Measurements from ENCODE around the gene ZNF532. TPM values are rescaled to one million over a fixed set of nuclear protein-coding genes. Genes with fewer than 3 reads are reported as not detected.

Gene ZNF532
- polyA plus RNA-seq, 1 donor (not counting 4 experiments of a cell fraction or from before 2014, with no cell fraction given) = 31.5 TPM

- no peak for DNase-seq (ENCODE audit: low read depth, low spot score)
- Histone ChIP-seq H3K4me1 (ENCODE audit: control insufficient read depth, extremely low read depth, insufficient read depth, low read length) (peaks cover 23% of the 10 kb centered on the region), H3K27ac (ENCODE audit: control insufficient read depth, insufficient read depth, low read length) (no peak overlapping the region), H3K9me3 (ENCODE audit: control insufficient read depth, low read depth, low read length) (no peaks in the 10 kb centered on the region), H2AFZ (ENCODE audit: control insufficient read depth, low read length) (no peak overlapping the region), H4K20me1 (ENCODE audit: control insufficient read depth, extremely low read depth, insufficient read depth, low read length) (no peaks in the 10 kb centered on the region), H3K27me3 (ENCODE audit: control insufficient read depth, extremely low read depth, insufficient read depth, low read length) (no peaks in the 10 kb centered on the region), H3K9ac (ENCODE audit: control insufficient read depth, extremely low read depth, insufficient read depth, low read length) (no peak overlapping the region), H3K36me3 (ENCODE audit: control insufficient read depth in 2 of 2, extremely low read depth in 1 of 2, insufficient read depth in 2 of 2, low read length in 2 of 2) (peaks cover 0 to 5% of the 10 kb centered on the region in 2 experiments), H3K4me3 (ENCODE audit: control insufficient read depth in 2 of 3, extremely low read depth in 1 of 3, insufficient read depth in 2 of 3, low read depth in 1 of 3, low read length in 3 of 3) (no peak overlapping the region), H3K79me2 (ENCODE audit: control insufficient read depth, insufficient read depth, low read length) (peaks cover 6% of the 10 kb centered on the region), H3K9me1 (ENCODE audit: control insufficient read depth, extremely low read depth, insufficient read depth, low read length) (no peaks in the 10 kb centered on the region), H3K4me2 (ENCODE audit: control insufficient read depth, extremely low read depth, insufficient read depth, low read depth, low read length) (no peak overlapping the region)
- no peak for TF ChIP-seq EZH2 (IDR thresholded peaks at IDR 0.05; ENCODE audit: low read length)
- TF ChIP-seq, protein P1, sequence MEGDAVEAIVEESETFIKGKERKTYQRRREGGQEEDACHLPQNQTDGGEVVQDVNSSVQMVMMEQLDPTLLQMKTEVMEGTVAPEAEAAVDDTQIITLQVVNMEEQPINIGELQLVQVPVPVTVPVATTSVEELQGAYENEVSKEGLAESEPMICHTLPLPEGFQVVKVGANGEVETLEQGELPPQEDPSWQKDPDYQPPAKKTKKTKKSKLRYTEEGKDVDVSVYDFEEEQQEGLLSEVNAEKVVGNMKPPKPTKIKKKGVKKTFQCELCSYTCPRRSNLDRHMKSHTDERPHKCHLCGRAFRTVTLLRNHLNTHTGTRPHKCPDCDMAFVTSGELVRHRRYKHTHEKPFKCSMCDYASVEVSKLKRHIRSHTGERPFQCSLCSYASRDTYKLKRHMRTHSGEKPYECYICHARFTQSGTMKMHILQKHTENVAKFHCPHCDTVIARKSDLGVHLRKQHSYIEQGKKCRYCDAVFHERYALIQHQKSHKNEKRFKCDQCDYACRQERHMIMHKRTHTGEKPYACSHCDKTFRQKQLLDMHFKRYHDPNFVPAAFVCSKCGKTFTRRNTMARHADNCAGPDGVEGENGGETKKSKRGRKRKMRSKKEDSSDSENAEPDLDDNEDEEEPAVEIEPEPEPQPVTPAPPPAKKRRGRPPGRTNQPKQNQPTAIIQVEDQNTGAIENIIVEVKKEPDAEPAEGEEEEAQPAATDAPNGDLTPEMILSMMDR (optimal IDR thresholded peaks at IDR 0.05 in 1 of 3, IDR thresholded peaks at IDR 0.05 in 1 of 3, conservative IDR thresholded peaks at IDR 0.05 in 1 of 3; ENCODE audit: extremely low read depth in 1 of 3, insufficient read depth in 2 of 3, low read length in 3 of 3) = no peak
- dilution Hi-C loops (cut with MboI; ENCODE audit: extremely low pct_ligation_motif_present, low sequenced_read_pairs) = no loop called here
- no peak for FAIRE-seq
Measured at GRCh38 chr18:58860747-58861231, 3.9 kb upstream of the ZNF532 start.

DNA sequence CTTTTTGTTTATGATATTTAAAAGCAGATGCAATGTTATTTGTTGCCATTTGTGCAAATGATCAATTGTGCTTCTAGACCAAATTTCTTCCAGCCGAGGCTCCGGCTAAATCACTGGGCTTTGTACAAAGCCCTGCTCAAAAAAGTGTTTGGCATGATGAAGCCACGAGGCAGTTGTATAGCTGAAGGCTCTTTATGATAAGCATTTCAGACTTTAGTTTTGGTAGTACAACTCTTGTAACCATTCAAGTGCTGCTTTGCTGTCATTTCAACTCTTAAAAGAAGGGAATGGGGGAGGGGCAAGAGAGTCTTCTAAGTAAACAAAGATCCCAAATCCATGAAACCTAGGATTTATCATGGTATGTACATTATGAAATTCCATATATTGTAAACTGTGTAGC lies 3.3 kb upstream of the ZNF532 start:
- dilution Hi-C loops (cut with MboI; ENCODE audit: extremely low pct_ligation_motif_present, low sequenced_read_pairs) = no loop called here
- Histone ChIP-seq H3K4me1 (ENCODE audit: control insufficient read depth, extremely low read depth, insufficient read depth, low read length) (peaks cover 27% of the 10 kb centered on the region), H3K9me1 (ENCODE audit: control insufficient read depth, extremely low read depth, insufficient read depth, low read length) (no peaks in the 10 kb centered on the region), H3K79me2 (ENCODE audit: control insufficient read depth, insufficient read depth, low read length) (peaks cover 6% of the 10 kb centered on the region), H3K36me3 (ENCODE audit: control insufficient read depth in 2 of 2, extremely low read depth in 1 of 2, insufficient read depth in 2 of 2, low read length in 2 of 2) (peaks cover 0 to 7% of the 10 kb centered on the region in 2 experiments), H3K9me3 (ENCODE audit: control insufficient read depth, low read depth, low read length) (no peaks in the 10 kb centered on the region), H4K20me1 (ENCODE audit: control insufficient read depth, extremely low read depth, insufficient read depth, low read length) (no peaks in the 10 kb centered on the region), H3K9ac (ENCODE audit: control insufficient read depth, extremely low read depth, insufficient read depth, low read length) (no peak overlapping the region), H2AFZ (ENCODE audit: control insufficient read depth, low read length) (no peak overlapping the region), H3K4me2 (ENCODE audit: control insufficient read depth, extremely low read depth, insufficient read depth, low read depth, low read length) (no peak overlapping the region), H3K4me3 (ENCODE audit: control insufficient read depth in 2 of 3, extremely low read depth in 1 of 3, insufficient read depth in 2 of 3, low read depth in 1 of 3, low read length in 3 of 3) (no peak overlapping the region), H3K27ac (ENCODE audit: control insufficient read depth, insufficient read depth, low read length) (no peak overlapping the region), H3K27me3 (ENCODE audit: control insufficient read depth, extremely low read depth, insufficient read depth, low read length) (no peaks in the 10 kb centered on the region)
- TF ChIP-seq, protein P1 (optimal IDR thresholded peaks at IDR 0.05 in 1 of 3, IDR thresholded peaks at IDR 0.05 in 1 of 3, conservative IDR thresholded peaks at IDR 0.05 in 1 of 3; ENCODE audit: extremely low read depth in 1 of 3, insufficient read depth in 2 of 3, low read length in 3 of 3) = no peak
- TF ChIP-seq EZH2 (IDR thresholded peaks at IDR 0.05; ENCODE audit: low read length) = no peak
- DNase-seq (ENCODE audit: low read depth, low spot score) (no peak), FAIRE-seq (no peak)

All from keratinocyte (primary cell).